DOHH2 (cell line): ENCODE measurements around the gene NPAS3.

Source experiments
- H3F3A ChIP-seq: fragments of 200-600 bp; sonication (generic), shearing (Covaris generic); 2 replicates; pipeline ENCODE4 v1.6.0; 2016; ENCODE audit warnings: antibody characterized with exemption, mild to moderate bottlenecking; ENCODE audit not compliant: control insufficient read depth, insufficient read depth
- H3K27ac ChIP-seq: fragments of 200-600 bp; sonication (generic); 2 replicates; pipeline ENCODE4 v1.5.1; 2014; ENCODE audit warnings: low read depth, mild to moderate bottlenecking, low read length, moderate library complexity
- H3K27me3 ChIP-seq: fragments of 200-600 bp; sonication (generic); 2 replicates; pipeline ENCODE4 v1.6.1; 2014; ENCODE audit warnings: mild to moderate bottlenecking, low read length, mixed read lengths; ENCODE audit not compliant: control insufficient read depth
- H3K36me3 ChIP-seq: fragments of 200-600 bp; sonication (generic); 2 replicates; pipeline ENCODE4 v1.6.1; 2014; ENCODE audit warnings: mild to moderate bottlenecking, low read length, moderate library complexity, mixed read lengths; ENCODE audit not compliant: control insufficient read depth
- H3K4me1 ChIP-seq: fragments of 200-600 bp; sonication (generic); 2 replicates; pipeline ENCODE4 v1.6.1; 2014; ENCODE audit warnings: mild to moderate bottlenecking, low read length, mixed read lengths; ENCODE audit not compliant: control insufficient read depth
- H3K4me2 ChIP-seq: fragments of 200-600 bp; sonication (generic); 2 replicates; pipeline ENCODE4 v1.6.0; 2014; ENCODE audit warnings: mild to moderate bottlenecking, low read length, moderate library complexity
- H3K4me3 ChIP-seq: fragments of 200-600 bp; sonication (generic); 2 replicates; pipeline ENCODE4 v1.5.1; 2014; ENCODE audit warnings: mild to moderate bottlenecking, low read length, mixed read lengths
- H3K79me2 ChIP-seq: fragments of 200-600 bp; sonication (generic); 2 replicates; pipeline ENCODE4 v1.6.1; 2014; ENCODE audit warnings: mild to moderate bottlenecking, low read length, mixed read lengths; ENCODE audit not compliant: control insufficient read depth
- H3K9me2 ChIP-seq: fragments of 200-600 bp; sonication (generic); replicated peaks from 2 replicates; pipeline ENCODE4 v1.6.1; 2014; ENCODE audit warnings: mild to moderate bottlenecking, low read length, mixed read lengths; ENCODE audit not compliant: control insufficient read depth
- H3K9me3 ChIP-seq: fragments of 200-600 bp; sonication (generic); 2 replicates; pipeline ENCODE4 v1.6.1; 2014; ENCODE audit warnings: antibody characterized with exemption, low read length, mixed read lengths; ENCODE audit not compliant: control insufficient read depth, insufficient read depth
- H4K20me1 ChIP-seq: fragments of 200-600 bp; sonication (generic); 2 replicates; pipeline ENCODE4 v1.6.0; 2014; ENCODE audit warnings: low read depth, mild to moderate bottlenecking, antibody characterized with exemption, low read length, moderate library complexity; ENCODE audit not compliant: control insufficient read depth, insufficient read depth
- CTCF ChIP-seq: fragments of 200-600 bp; sonication (generic); IDR thresholded peaks from one replicate; pipeline ENCODE4 v1.5.1; 2014; ENCODE audit warnings: antibody characterized with exemption, mild to moderate bottlenecking, low read depth, low read length; ENCODE audit not compliant: poor library complexity, severe bottlenecking
- EZH2phosphoT487 ChIP-seq: fragments of 200-600 bp; sonication (generic); IDR thresholded peaks from 2 replicates; pipeline ENCODE4 v1.6.1; 2017; ENCODE audit warnings: borderline replicate concordance, mild to moderate bottlenecking, antibody characterized with exemption, low read length, moderate library complexity, mixed read lengths

NPAS3 gene

GRCh38 chr14:33588771-33589170 is 650.1 kb downstream of the NPAS3 start:
- no peaks in the 10 kb centered on the region for H3K4me1 ChIP-seq
- no peaks in the 10 kb centered on the region for H3K9me3 ChIP-seq
- H3K27me3 ChIP-seq, result no peaks in the 10 kb centered on the region
- TF ChIP-seq EZH2phosphoT487 (no peak), CTCF (no peak)
- no peak overlapping the region for H3K27ac ChIP-seq
- H3F3A ChIP-seq, result no peaks in the 10 kb centered on the region
- no peaks in the 10 kb centered on the region for H3K9me2 ChIP-seq
- H3K36me3 ChIP-seq, result no peaks in the 10 kb centered on the region
- no peaks in the 10 kb centered on the region for H3K79me2 ChIP-seq
- no peak overlapping the region for H3K4me2 ChIP-seq
- no peaks in the 10 kb centered on the region for H4K20me1 ChIP-seq
- no peak overlapping the region for H3K4me3 ChIP-seq

GRCh38 chr14:33589334-33589733 is 650.7 kb downstream of the NPAS3 start:
- H3K27ac ChIP-seq, result no peak overlapping the region
- H3K79me2 ChIP-seq, result no peaks in the 10 kb centered on the region
- no peaks in the 10 kb centered on the region for H4K20me1 ChIP-seq
- H3K4me1 ChIP-seq, result no peaks in the 10 kb centered on the region
- no peaks in the 10 kb centered on the region for H3K9me3 ChIP-seq
- no peaks in the 10 kb centered on the region for H3K9me2 ChIP-seq
- H3K4me2 ChIP-seq, result no peak overlapping the region
- no peak overlapping the region for H3K4me3 ChIP-seq
- H3K36me3 ChIP-seq, result no peaks in the 10 kb centered on the region
- no peak for TF ChIP-seq CTCF
- TF ChIP-seq EZH2phosphoT487, result no peak
- H3K27me3 ChIP-seq, result no peaks in the 10 kb centered on the region
- H3F3A ChIP-seq, result no peaks in the 10 kb centered on the region

GRCh38 chr14:33590891-33591630 is 652.4 kb downstream of the NPAS3 start:
- H3K4me1 ChIP-seq, result no peaks in the 10 kb centered on the region
- H3K4me3 ChIP-seq, result no peak overlapping the region
- H3K9me2 ChIP-seq, result no peaks in the 10 kb centered on the region
- TF ChIP-seq CTCF (no peak), EZH2phosphoT487 (no peak)
- H3K9me3 ChIP-seq, result no peaks in the 10 kb centered on the region
- no peak overlapping the region for H3K27ac ChIP-seq
- H3K27me3 ChIP-seq, result no peaks in the 10 kb centered on the region
- no peak overlapping the region for H3K4me2 ChIP-seq
- H3K36me3 ChIP-seq, result no peaks in the 10 kb centered on the region
- no peaks in the 10 kb centered on the region for H3K79me2 ChIP-seq
- H3F3A ChIP-seq, result no peaks in the 10 kb centered on the region
- no peaks in the 10 kb centered on the region for H4K20me1 ChIP-seq
